Testis (tissue), 3 donors: ENCODE data around the gene LTBR. TPM values are rescaled to one million over a fixed set of nuclear protein-coding genes. Genes with fewer than 3 reads are reported as not detected.
A peak's percentile ranks its signal among the peaks of the same experiment; 100 is the strongest.

Source experiments
- DNase-seq: peaks from one replicate; pipeline ENCODE4 v3.0.0-alpha.2; 2019
- H3K27ac ChIP-seq, 2 donors: fragments of 200-600 bp; sonication (generic); one replicate each; pipeline ENCODE4 v1.5.1; 2019
- H3K27me3 ChIP-seq: fragments of 200-600 bp; sonication (generic); one replicate; pipeline ENCODE4 v1.5.1; 2019
- H3K36me3 ChIP-seq: fragments of 200-600 bp; sonication (generic); one replicate; pipeline ENCODE4 v1.5.1; 2017; ENCODE audit warnings: low read depth; ENCODE audit errors: missing control alignments
- H3K4me1 ChIP-seq: fragments of 200-600 bp; sonication (generic); one replicate; pipeline ENCODE4 v1.5.1; 2019
- H3K4me3 ChIP-seq, 2 donors: fragments of 200-600 bp; sonication (generic); one replicate each; pipeline ENCODE4 v1.5.1; 2017 to 2019
- H3K9me3 ChIP-seq: fragments of 200-600 bp; sonication (generic); one replicate; pipeline ENCODE4 v1.5.1; 2017
- CTCF ChIP-seq, 3 experiments: fragments of 450-650 bp in 2 of 3; fragments of 200-600 bp in 1 of 3; sonication (generic) in 1 of 3; IDR thresholded peaks; one replicate each; pipeline ENCODE4 v1.5.1; 2016 to 2019; ENCODE audit warnings: antibody characterized with exemption in 3 of 3, mild to moderate bottlenecking in 2 of 3, moderate library complexity in 1 of 3
- POLR2A ChIP-seq: fragments of 450-650 bp; IDR thresholded peaks from one replicate; pipeline ENCODE4 v1.6.1; 2017; ENCODE audit warnings: antibody characterized with exemption, mild to moderate bottlenecking, moderate library complexity
- WGBS, 2 donors: methylation state at CpG; one replicate each; pipeline ENCODE4 v1.1.5; 2018; 5-methylcytosine and 5-hydroxymethylcytosine counted together
- intact Hi-C: fragments of 100-400 bp; cut with DNase I; formaldehyde crosslinking; loops from one replicate; pipeline ENCODE4 v1.15.1; 2023; ENCODE audit warnings: low total_unique reads
- polyA plus RNA-seq: library from polyadenylated mRNA; stranded (reverse); fragments of 350-450 nt; fragmentation: Illumina TruSeq; extraction: RNeasy Lipid Tissue Mini Kit (QIAGEN cat#74804); gene quantifications from one replicate; pipeline ENCODE4 v1.2.3, GENCODE V29; 2014; ENCODE audit warnings: low read depth, low replicate concordance; ENCODE audit not compliant: insufficient read depth
- total RNA-seq, 2 donors: library from RNA; depleted of rRNA; stranded (reverse); fragments of >200 nt; gene quantifications; one replicate each; pipeline ENCODE4 v1.2.3, GENCODE V29; 2016

LTBR gene
- total and polyA plus RNA-seq, 3 donors from 2014 or later, result 36.6 to 112 (median 81.3) TPM

GRCh38 chr12:6374786-6375160 lies 9.2 kb upstream of the LTBR start:
- 43 to 56% methylated on average over 7 of the region's 7 CpGs for WGBS, 2 donors
- Histone ChIP-seq H3K4me3 (no peak overlapping the region), H3K27me3 (no peaks in the 10 kb centered on the region)

GRCh38 chr12:6375269-6376078 lies 8.5 kb upstream of the LTBR start, which contains the start of gene SCNN1A:
Gene SCNN1A, minus strand, starts transcription at chr12:6375563. Its CDS starts 780 bp downstream, at chr12:6374783.
- 83 to 87% methylated on average over 14 to 15 of the region's 15 CpGs for WGBS, 2 donors
- DNase-seq, result no peak
- peak within 1 kb of the TSS; percentile 68 to 77 for H3K27ac ChIP-seq
- H3K36me3 ChIP-seq, result no peaks in the 10 kb centered on the region
- no peaks in the 10 kb centered on the region for H3K27me3 ChIP-seq
- H3K4me1 ChIP-seq, result peaks cover 38% of the 10 kb centered on the region
- intact Hi-C loops, result no loop called here
- H3K4me3 ChIP-seq, result no peak within 1 kb of the TSS
- TF ChIP-seq CTCF (IDR thresholded peaks at IDR 0.05) (no peak), POLR2A (no peak)
- H3K9me3 ChIP-seq, result no peaks in the 10 kb centered on the region

More at GRCh38 chr12:6374786-6375160, 9.2 kb upstream of the LTBR start:
- H3K9me3 ChIP-seq, result no peaks in the 10 kb centered on the region
- H3K36me3 ChIP-seq, result no peaks in the 10 kb centered on the region
- intact Hi-C loops, result no loop called here
- no peak for DNase-seq
- TF ChIP-seq POLR2A (no peak), CTCF (IDR thresholded peaks at IDR 0.05) (no peak)
- H3K27ac ChIP-seq, result peak overlapping the region; percentile 68 to 77
- peaks cover 38% of the 10 kb centered on the region for H3K4me1 ChIP-seq

- 35% methylated on average over 15 to 19 of the region's 19 CpGs for WGBS, 2 donors
- no peaks in the 10 kb centered on the region for H3K9me3 ChIP-seq
- no peaks in the 10 kb centered on the region for H3K27me3 ChIP-seq
- intact Hi-C loops, result no loop called here
- TF ChIP-seq POLR2A (no peak), CTCF (IDR thresholded peaks at IDR 0.05) (peak in 1 of 3 experiments; percentile 27)
- H3K27ac ChIP-seq, result peak overlapping the region; percentile 68 to 77
- DNase-seq, result peak; percentile 75
- no peaks in the 10 kb centered on the region for H3K36me3 ChIP-seq
- peaks cover 38% of the 10 kb centered on the region for H3K4me1 ChIP-seq
- no peak overlapping the region for H3K4me3 ChIP-seq
Measured at GRCh38 chr12:6376079-6376869, 7.7 kb upstream of the LTBR start.

- H3K4me3 ChIP-seq, result no peak overlapping the region
- no peak for DNase-seq
- TF ChIP-seq CTCF (IDR thresholded peaks at IDR 0.05) (no peak), POLR2A (no peak)
- H3K9me3 ChIP-seq, result no peaks in the 10 kb centered on the region
- intact Hi-C loops, result no loop called here
- H3K4me1 ChIP-seq, result peaks cover 38% of the 10 kb centered on the region
- WGBS, 2 donors, result 55 to 76% methylated on average over 10 of the region's 10 CpGs
- H3K27ac ChIP-seq, result peak overlapping the region; percentile 68 to 77
- H3K36me3 ChIP-seq, result no peaks in the 10 kb centered on the region
- no peaks in the 10 kb centered on the region for H3K27me3 ChIP-seq
Measured at GRCh38 chr12:6376870-6377666, 6.9 kb upstream of the LTBR start.
